Skeletal muscle tissue (tissue), 4 donors: ENCODE measurements around the gene RAI1. TPM values are rescaled to one million over a fixed set of nuclear protein-coding genes. Genes with fewer than 3 reads are reported as not detected.

Experiments
- H3K27ac ChIP-seq: one replicate; pipeline ENCODE4 v1.7.0; 2013; ENCODE audit warnings: mild to moderate bottlenecking, low read depth, low read length, inconsistent platforms
- H3K27me3 ChIP-seq, 3 donors: one replicate each; pipeline ENCODE4 v1.7.0; 2013; ENCODE audit warnings: low read length in 3 of 3; ENCODE audit not compliant: control insufficient read depth in 3 of 3, insufficient read depth in 3 of 3
- H3K36me3 ChIP-seq, 3 donors: one replicate each; pipeline ENCODE4 v1.7.0; 2013; ENCODE audit warnings: low read length in 3 of 3; ENCODE audit not compliant: control insufficient read depth in 3 of 3, insufficient read depth in 3 of 3
- H3K4me1 ChIP-seq, 3 donors: one replicate each; pipeline ENCODE4 v1.7.0; 2013; ENCODE audit warnings: low read length in 3 of 3, mild to moderate bottlenecking in 3 of 3; ENCODE audit not compliant: control insufficient read depth in 3 of 3, insufficient read depth in 3 of 3
- H3K4me3 ChIP-seq, 3 donors: one replicate each; pipeline ENCODE4 v1.7.0; 2013; ENCODE audit warnings: low read length in 3 of 3
- H3K9ac ChIP-seq, 3 donors: one replicate each; pipeline ENCODE4 v1.7.0; 2013; ENCODE audit warnings: low read length in 3 of 3, mild to moderate bottlenecking in 3 of 3, moderate library complexity in 2 of 3, low read depth in 1 of 3
- H3K9me3 ChIP-seq, 3 donors: one replicate each; pipeline ENCODE4 v1.7.0; 2013; ENCODE audit warnings: low read length in 3 of 3; ENCODE audit not compliant: control insufficient read depth in 3 of 3
- total RNA-seq: library from RNA; depleted of rRNA; stranded (reverse); fragments of >200 nt; gene quantifications from one replicate; pipeline ENCODE4 v1.2.3, GENCODE V29; 2014
- donor health status: Osteomylitis.

RAI1 gene
- total RNA-seq, 1 donor from 2014 or later, result 3.1 TPM

GRCh38 chr17:17679748-17680147, 1.5 kb upstream of the RAI1 start:
- Histone ChIP-seq H3K4me3 (no peak overlapping the region), H3K27ac (no peak overlapping the region), H3K36me3 (no peaks in the 10 kb centered on the region), H3K9me3 (no peaks in the 10 kb centered on the region), H3K4me1 (peaks cover 12 to 16% (median 14%) of the 10 kb centered on the region in 3 donors), H3K9ac (no peak overlapping the region), H3K27me3 (no peaks in the 10 kb centered on the region)

DNA sequence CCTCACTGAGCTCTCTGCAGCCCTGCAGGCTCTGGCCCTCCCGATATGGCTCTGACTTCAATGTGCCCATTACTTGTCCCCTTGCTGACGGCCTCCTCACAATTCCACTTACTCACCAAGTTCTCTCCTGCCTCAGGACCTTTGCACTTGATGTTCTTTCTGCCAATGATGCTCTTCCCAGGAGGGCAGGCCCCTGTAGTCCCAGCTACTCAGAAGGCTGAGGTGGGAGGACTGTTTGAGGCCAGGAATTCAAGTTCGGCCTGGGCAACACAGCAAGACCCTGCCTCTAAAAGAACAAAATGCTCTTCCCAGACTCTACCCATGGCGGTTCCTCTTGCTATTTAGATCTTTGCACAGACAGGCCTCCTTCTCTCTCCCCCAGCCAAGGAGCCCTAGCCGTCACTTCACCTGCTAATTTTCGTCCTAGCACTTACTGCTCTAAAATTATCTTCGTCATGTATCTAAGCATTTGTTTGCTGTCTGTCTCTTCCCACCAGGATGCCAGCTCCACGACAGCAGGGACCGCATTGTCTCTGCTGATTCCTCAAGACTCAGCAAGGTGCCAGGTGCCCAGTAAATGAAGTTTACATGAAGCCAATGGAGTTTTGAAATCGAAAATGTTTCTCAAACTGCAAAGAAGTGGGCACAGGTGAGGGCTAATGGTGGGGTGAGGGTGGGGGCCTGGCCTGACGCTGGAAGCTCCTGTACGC, 626 bp upstream of the RAI1 start:
- Histone ChIP-seq H3K4me1 (peaks cover 21 to 25% (median 22%) of the 10 kb centered on the region in 3 donors), H3K9me3 (no peaks in the 10 kb centered on the region), H3K27ac (peak overlapping the region; percentile 42), H3K9ac (peak overlapping the region; percentile 39 to 86 (median 55)), H3K4me3 (peak overlapping the region in 2 of 3 donors; percentile 55 to 63), H3K27me3 (no peaks in the 10 kb centered on the region), H3K36me3 (no peaks in the 10 kb centered on the region)

DNA sequence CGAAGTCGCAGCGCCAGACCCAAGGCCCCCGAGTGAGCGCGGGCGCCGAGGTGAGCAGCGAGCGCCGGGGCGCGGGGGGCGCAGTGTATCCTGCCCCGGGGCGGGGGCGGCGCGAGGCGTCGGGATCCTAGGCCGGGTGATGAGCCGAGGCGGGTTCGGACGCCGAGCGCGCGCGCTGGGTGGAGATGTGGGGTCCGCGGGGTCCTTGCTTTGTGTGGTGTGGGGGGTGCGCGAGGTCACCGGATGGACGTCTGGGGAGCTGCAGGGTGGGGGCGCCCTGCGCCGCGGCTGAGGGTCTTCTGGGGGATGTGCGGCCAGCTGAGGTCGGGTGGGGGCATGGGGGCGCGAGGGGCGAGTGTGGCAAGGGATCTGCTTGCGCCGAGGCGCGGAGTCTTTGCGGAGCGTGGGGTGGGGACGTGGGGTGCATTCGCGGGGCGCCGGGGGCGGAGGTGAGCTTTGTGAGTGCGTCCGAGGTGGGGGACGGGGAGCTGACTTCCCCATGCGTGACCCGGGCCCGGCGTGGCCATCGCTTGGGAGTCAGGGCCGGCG, 560 bp downstream of the RAI1 start:
- H3K9ac ChIP-seq, result peak overlapping the region; percentile 61 to 86 (median 71)
- peak overlapping the region; percentile 73 for H3K27ac ChIP-seq
- peak overlapping the region; percentile 68 to 77 (median 76) for H3K4me3 ChIP-seq
- peaks cover 27 to 35% (median 28%) of the 10 kb centered on the region in 3 donors for H3K4me1 ChIP-seq
- no peaks in the 10 kb centered on the region for H3K36me3 ChIP-seq
- H3K27me3 ChIP-seq, result no peaks in the 10 kb centered on the region
- H3K9me3 ChIP-seq, result no peaks in the 10 kb centered on the region

GRCh38 chr17:17682293-17682736, 1.1 kb downstream of the RAI1 start:
- H3K27ac ChIP-seq, result peak overlapping the region; percentile 73
- H3K9me3 ChIP-seq, result no peaks in the 10 kb centered on the region
- no peaks in the 10 kb centered on the region for H3K36me3 ChIP-seq
- peak overlapping the region; percentile 71 to 86 (median 74) for H3K9ac ChIP-seq
- H3K4me3 ChIP-seq, result peak overlapping the region; percentile 68 to 77 (median 76)
- H3K4me1 ChIP-seq, result peaks cover 27 to 35% (median 28%) of the 10 kb centered on the region in 3 donors
- H3K27me3 ChIP-seq, result no peaks in the 10 kb centered on the region

GRCh38 chr17:17682737-17683680, 1.8 kb downstream of the RAI1 start:
- H3K4me3 ChIP-seq, result peak overlapping the region; percentile 68 to 77 (median 76)
- H3K27me3 ChIP-seq, result no peaks in the 10 kb centered on the region
- H3K27ac ChIP-seq, result peak overlapping the region; percentile 73
- no peaks in the 10 kb centered on the region for H3K9me3 ChIP-seq
- H3K4me1 ChIP-seq, result peaks cover 27 to 35% (median 28%) of the 10 kb centered on the region in 3 donors
- H3K36me3 ChIP-seq, result no peaks in the 10 kb centered on the region
- peak overlapping the region; percentile 71 to 86 (median 74) for H3K9ac ChIP-seq

- peak overlapping the region; percentile 73 for H3K27ac ChIP-seq
- peak overlapping the region; percentile 48 to 86 (median 71) for H3K9ac ChIP-seq
- H3K27me3 ChIP-seq, result no peaks in the 10 kb centered on the region
- H3K9me3 ChIP-seq, result no peaks in the 10 kb centered on the region
- peak overlapping the region in 1 of 3 donors; percentile 68 for H3K4me3 ChIP-seq
- peaks cover 27 to 35% (median 28%) of the 10 kb centered on the region in 3 donors for H3K4me1 ChIP-seq
- H3K36me3 ChIP-seq, result no peaks in the 10 kb centered on the region
Observed at GRCh38 chr17:17683710-17684365, 2.6 kb downstream of the RAI1 start.

DNA sequence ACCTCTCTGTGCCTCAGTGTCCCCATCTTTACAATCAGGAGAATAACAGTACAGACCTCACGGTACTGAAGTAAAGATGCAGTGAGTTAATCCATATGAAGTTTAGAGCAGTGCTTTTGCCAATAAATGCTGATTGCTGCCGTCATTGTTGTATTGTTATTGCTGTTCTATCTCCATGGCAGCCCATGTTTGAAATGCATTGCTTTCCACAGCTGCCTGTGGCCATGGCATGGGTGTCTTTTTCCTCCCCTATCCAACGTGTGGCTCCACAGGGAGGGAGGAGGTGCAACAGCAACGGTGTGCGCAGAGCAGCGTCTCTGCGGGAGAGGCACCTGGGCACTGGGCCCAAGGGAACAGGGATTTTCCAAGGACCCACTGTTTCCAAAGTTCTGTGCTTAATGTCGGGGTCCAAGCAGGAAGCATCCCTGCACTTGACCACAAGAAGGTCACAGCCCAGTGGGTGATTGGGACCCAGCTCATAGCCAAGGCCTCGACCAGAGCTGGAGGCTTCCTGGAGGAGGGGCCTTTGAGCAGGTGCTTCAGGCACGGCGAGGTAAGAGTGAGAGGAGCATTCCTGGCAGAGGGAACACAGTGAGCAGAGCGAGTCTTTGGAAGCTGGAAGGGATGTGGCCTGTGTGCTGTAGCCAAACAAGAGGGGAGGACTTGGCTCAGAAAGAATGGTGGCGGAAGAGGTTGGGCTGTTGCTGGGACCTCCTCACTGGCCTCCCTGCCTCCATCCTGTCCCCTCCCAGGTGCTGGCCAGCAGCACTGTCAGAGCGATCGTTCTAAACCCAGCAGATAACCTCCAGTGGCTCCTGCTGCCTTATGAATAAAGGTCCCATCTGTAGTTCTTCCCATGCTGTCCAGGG, 3.9 kb downstream of the RAI1 start:
- H3K36me3 ChIP-seq, result no peaks in the 10 kb centered on the region
- H3K9ac ChIP-seq, result peak overlapping the region in 1 of 3 donors; percentile 50
- no peaks in the 10 kb centered on the region for H3K27me3 ChIP-seq
- H3K4me1 ChIP-seq, result peaks cover 27 to 35% (median 28%) of the 10 kb centered on the region in 3 donors
- H3K27ac ChIP-seq, result peak overlapping the region; percentile 36
- no peaks in the 10 kb centered on the region for H3K9me3 ChIP-seq
- H3K4me3 ChIP-seq, result peak overlapping the region in 2 of 3 donors; percentile 34 to 41

- Histone ChIP-seq H3K27ac (peak overlapping the region; percentile 36), H3K4me3 (peak overlapping the region in 2 of 3 donors; percentile 34 to 41), H3K27me3 (no peaks in the 10 kb centered on the region), H3K4me1 (peaks cover 24 to 30% (median 26%) of the 10 kb centered on the region in 3 donors), H3K9me3 (no peaks in the 10 kb centered on the region), H3K36me3 (no peaks in the 10 kb centered on the region), H3K9ac (peak overlapping the region in 1 of 3 donors; percentile 50)
Observed at GRCh38 chr17:17685775-17686291, 4.6 kb downstream of the RAI1 start.
